ENCODE data around the gene MCTP2.
"Not testable (repeated sequence)": the region's sequence is repeated elsewhere in the genome, so short reads cannot be mapped to it uniquely, and the experiment has no call there.

MCTP2 gene

GRCh38 chr15:94250801-94251200 is 19.4 kb downstream of the MCTP2 start:
- no peaks in the 10 kb centered on the region for H3K4me1 ChIP-seq (ENCODE audit: control insufficient read depth, insufficient read depth, low read length, poor library complexity, severe bottlenecking)
- H3K36me3 ChIP-seq (ENCODE audit: control insufficient read depth, insufficient read depth, low read length) = no peaks in the 10 kb centered on the region
- no peak overlapping the region for H3K4me3 ChIP-seq (ENCODE audit: extremely low read depth, insufficient read depth, low read length, poor library complexity, severe bottlenecking)
- no peak overlapping the region for H3K27ac ChIP-seq (ENCODE audit: low read depth, low read length, severe bottlenecking)
- no peaks in the 10 kb centered on the region for H3K9me3 ChIP-seq (ENCODE audit: control insufficient read depth, low read length)
- WGBS, 2 experiments (ENCODE audit: insufficient coverage in 2 of 2) = 93% methylated on average over 2 of the region's 2 CpGs; no CpG with 5 or more reads in 1 of the 2 experiments

- Histone ChIP-seq H3K27ac (ENCODE audit: low read depth, low read length, severe bottlenecking) (no peak overlapping the region), H3K9me3 (ENCODE audit: control insufficient read depth, low read length) (no peaks in the 10 kb centered on the region), H3K36me3 (ENCODE audit: control insufficient read depth, insufficient read depth, low read length) (no peaks in the 10 kb centered on the region), H3K4me3 (ENCODE audit: extremely low read depth, insufficient read depth, low read length, poor library complexity, severe bottlenecking) (no peak overlapping the region), H3K4me1 (ENCODE audit: control insufficient read depth, insufficient read depth, low read length, poor library complexity, severe bottlenecking) (no peaks in the 10 kb centered on the region)
- WGBS, 2 experiments (ENCODE audit: insufficient coverage in 2 of 2) = no CpG with 5 or more reads among the region's 1 CpG
These were observed 20.9 kb downstream of the MCTP2 start for GRCh38 chr15:94252223-94252766.

- Histone ChIP-seq H3K36me3 (ENCODE audit: control insufficient read depth, insufficient read depth, low read length) (no peaks in the 10 kb centered on the region), H3K9me3 (ENCODE audit: control insufficient read depth, low read length) (no peaks in the 10 kb centered on the region), H3K4me3 (ENCODE audit: extremely low read depth, insufficient read depth, low read length, poor library complexity, severe bottlenecking) (no peak overlapping the region), H3K4me1 (ENCODE audit: control insufficient read depth, insufficient read depth, low read length, poor library complexity, severe bottlenecking) (no peaks in the 10 kb centered on the region), H3K27ac (ENCODE audit: low read depth, low read length, severe bottlenecking) (no peak overlapping the region)
- 79 to 80% methylated on average over 1 to 2 of the region's 2 CpGs for WGBS, 2 experiments (ENCODE audit: insufficient coverage in 2 of 2)
These were observed 21.6 kb downstream of the MCTP2 start for GRCh38 chr15:94252906-94253491.

GRCh38 chr15:94253742-94254141 is 22.4 kb downstream of the MCTP2 start:
- no peaks in the 10 kb centered on the region for H3K36me3 ChIP-seq (ENCODE audit: control insufficient read depth, insufficient read depth, low read length)
- H3K27ac ChIP-seq (ENCODE audit: low read depth, low read length, severe bottlenecking) = no peak overlapping the region
- no peaks in the 10 kb centered on the region for H3K4me1 ChIP-seq (ENCODE audit: control insufficient read depth, insufficient read depth, low read length, poor library complexity, severe bottlenecking)
- WGBS, 2 experiments (ENCODE audit: insufficient coverage in 2 of 2) = 86% methylated on average over 1 of the region's 3 CpGs
- no peaks in the 10 kb centered on the region for H3K9me3 ChIP-seq (ENCODE audit: control insufficient read depth, low read length)
- H3K4me3 ChIP-seq (ENCODE audit: extremely low read depth, insufficient read depth, low read length, poor library complexity, severe bottlenecking) = no peak overlapping the region

- no peak overlapping the region for H3K27ac ChIP-seq (ENCODE audit: low read depth, low read length, severe bottlenecking)
- no peaks in the 10 kb centered on the region for H3K9me3 ChIP-seq (ENCODE audit: control insufficient read depth, low read length)
- H3K4me1 ChIP-seq (ENCODE audit: control insufficient read depth, insufficient read depth, low read length, poor library complexity, severe bottlenecking) = no peaks in the 10 kb centered on the region
- 84 to 88% methylated on average over 3 to 4 of the region's 4 CpGs for WGBS, 2 experiments (ENCODE audit: insufficient coverage in 2 of 2)
- no peak overlapping the region for H3K4me3 ChIP-seq (ENCODE audit: extremely low read depth, insufficient read depth, low read length, poor library complexity, severe bottlenecking)
- H3K36me3 ChIP-seq (ENCODE audit: control insufficient read depth, insufficient read depth, low read length) = no peaks in the 10 kb centered on the region
These were observed 24.2 kb downstream of the MCTP2 start for GRCh38 chr15:94255540-94255939.

GRCh38 chr15:94256511-94256910 is 25.1 kb downstream of the MCTP2 start:
- H3K4me1 ChIP-seq (ENCODE audit: control insufficient read depth, insufficient read depth, low read length, poor library complexity, severe bottlenecking) = no peaks in the 10 kb centered on the region
- H3K36me3 ChIP-seq (ENCODE audit: control insufficient read depth, insufficient read depth, low read length) = no peaks in the 10 kb centered on the region
- no peaks in the 10 kb centered on the region for H3K9me3 ChIP-seq (ENCODE audit: control insufficient read depth, low read length)
- WGBS, 2 experiments (ENCODE audit: insufficient coverage in 2 of 2) = 95% methylated on average over 2 of the region's 3 CpGs; no CpG with 5 or more reads in 1 of the 2 experiments
- no peak overlapping the region for H3K4me3 ChIP-seq (ENCODE audit: extremely low read depth, insufficient read depth, low read length, poor library complexity, severe bottlenecking)
- no peak overlapping the region for H3K27ac ChIP-seq (ENCODE audit: low read depth, low read length, severe bottlenecking)

GRCh38 chr15:94257776-94258175 is 26.4 kb downstream of the MCTP2 start:
- not testable (repeated sequence) for H3K4me1 ChIP-seq (ENCODE audit: control insufficient read depth, insufficient read depth, low read length, poor library complexity, severe bottlenecking); H3K4me3 ChIP-seq (ENCODE audit: extremely low read depth, insufficient read depth, low read length, poor library complexity, severe bottlenecking); H3K9me3 ChIP-seq (ENCODE audit: control insufficient read depth, low read length); H3K27ac ChIP-seq (ENCODE audit: low read depth, low read length, severe bottlenecking); H3K36me3 ChIP-seq (ENCODE audit: control insufficient read depth, insufficient read depth, low read length)
- WGBS, 2 experiments (ENCODE audit: insufficient coverage in 2 of 2) = 80 to 91% methylated on average over 5 to 7 of the region's 7 CpGs

GRCh38 chr15:94258246-94258645 is 26.9 kb downstream of the MCTP2 start:
- Histone ChIP-seq H3K4me3 (ENCODE audit: extremely low read depth, insufficient read depth, low read length, poor library complexity, severe bottlenecking) (no peak overlapping the region), H3K36me3 (ENCODE audit: control insufficient read depth, insufficient read depth, low read length) (no peaks in the 10 kb centered on the region), H3K9me3 (ENCODE audit: control insufficient read depth, low read length) (no peaks in the 10 kb centered on the region), H3K27ac (ENCODE audit: low read depth, low read length, severe bottlenecking) (no peak overlapping the region), H3K4me1 (ENCODE audit: control insufficient read depth, insufficient read depth, low read length, poor library complexity, severe bottlenecking) (no peaks in the 10 kb centered on the region)
- WGBS, 2 experiments (ENCODE audit: insufficient coverage in 2 of 2) = 100% methylated on average over 2 of the region's 2 CpGs; no CpG with 5 or more reads in 1 of the 2 experiments

GRCh38 chr15:94259121-94259751 is 27.9 kb downstream of the MCTP2 start:
- H3K4me1 ChIP-seq (ENCODE audit: control insufficient read depth, insufficient read depth, low read length, poor library complexity, severe bottlenecking) = no peaks in the 10 kb centered on the region
- no peaks in the 10 kb centered on the region for H3K9me3 ChIP-seq (ENCODE audit: control insufficient read depth, low read length)
- WGBS, 2 experiments (ENCODE audit: insufficient coverage in 2 of 2) = 100% methylated on average over 1 of the region's 1 CpG; no CpG with 5 or more reads in 1 of the 2 experiments
- H3K36me3 ChIP-seq (ENCODE audit: control insufficient read depth, insufficient read depth, low read length) = no peaks in the 10 kb centered on the region
- H3K4me3 ChIP-seq (ENCODE audit: extremely low read depth, insufficient read depth, low read length, poor library complexity, severe bottlenecking) = no peak overlapping the region
- H3K27ac ChIP-seq (ENCODE audit: low read depth, low read length, severe bottlenecking) = no peak overlapping the region

GRCh38 chr15:94259863-94260262 is 28.5 kb downstream of the MCTP2 start:
- 69 to 90% methylated on average over 3 of the region's 3 CpGs for WGBS, 2 experiments (ENCODE audit: insufficient coverage in 2 of 2)
- H3K4me1 ChIP-seq (ENCODE audit: control insufficient read depth, insufficient read depth, low read length, poor library complexity, severe bottlenecking) = no peaks in the 10 kb centered on the region
- H3K27ac ChIP-seq (ENCODE audit: low read depth, low read length, severe bottlenecking) = no peak overlapping the region

GRCh38 chr15:94262201-94262600 is 30.8 kb downstream of the MCTP2 start:
- no peaks in the 10 kb centered on the region for H3K9me3 ChIP-seq (ENCODE audit: control insufficient read depth, low read length)
- no peak overlapping the region for H3K4me3 ChIP-seq (ENCODE audit: extremely low read depth, insufficient read depth, low read length, poor library complexity, severe bottlenecking)
- no peaks in the 10 kb centered on the region for H3K36me3 ChIP-seq (ENCODE audit: control insufficient read depth, insufficient read depth, low read length)
- no CpG with 5 or more reads among the region's 1 CpG for WGBS, 2 experiments (ENCODE audit: insufficient coverage in 2 of 2)
- H3K4me1 ChIP-seq (ENCODE audit: control insufficient read depth, insufficient read depth, low read length, poor library complexity, severe bottlenecking) = peaks cover 7% of the 10 kb centered on the region
- H3K27ac ChIP-seq (ENCODE audit: low read depth, low read length, severe bottlenecking) = no peak overlapping the region

More at GRCh38 chr15:94259863-94260262, 28.5 kb downstream of the MCTP2 start:
- no peak overlapping the region for H3K4me3 ChIP-seq (ENCODE audit: extremely low read depth, insufficient read depth, low read length, poor library complexity, severe bottlenecking)
- H3K36me3 ChIP-seq (ENCODE audit: control insufficient read depth, insufficient read depth, low read length) = no peaks in the 10 kb centered on the region
- H3K9me3 ChIP-seq (ENCODE audit: control insufficient read depth, low read length) = no peaks in the 10 kb centered on the region

Data from mesodermal cell (in vitro differentiated cells).